Epithelial cell of esophagus (primary cell): ENCODE measurements around the gene CHD9.

Experiments
- DNase-seq: peaks from one replicate; pipeline ENCODE4 v3.0.0; 2010; ENCODE audit warnings: low read depth
- H3K4me3 ChIP-seq: 2 replicates; pipeline ENCODE4 v1.5.1; 2011; ENCODE audit warnings: mild to moderate bottlenecking, low read length, control low read depth
- TF ChIP-seq, protein P1 (sequence below): IDR thresholded peaks from 2 replicates; pipeline ENCODE4 v1.5.1; 2011; ENCODE audit warnings: low read depth, mild to moderate bottlenecking, low read length, control low read depth, inconsistent platforms; ENCODE audit not compliant: insufficient read depth; ENCODE audit errors: missing control alignments

The CHD9 gene

DNA sequence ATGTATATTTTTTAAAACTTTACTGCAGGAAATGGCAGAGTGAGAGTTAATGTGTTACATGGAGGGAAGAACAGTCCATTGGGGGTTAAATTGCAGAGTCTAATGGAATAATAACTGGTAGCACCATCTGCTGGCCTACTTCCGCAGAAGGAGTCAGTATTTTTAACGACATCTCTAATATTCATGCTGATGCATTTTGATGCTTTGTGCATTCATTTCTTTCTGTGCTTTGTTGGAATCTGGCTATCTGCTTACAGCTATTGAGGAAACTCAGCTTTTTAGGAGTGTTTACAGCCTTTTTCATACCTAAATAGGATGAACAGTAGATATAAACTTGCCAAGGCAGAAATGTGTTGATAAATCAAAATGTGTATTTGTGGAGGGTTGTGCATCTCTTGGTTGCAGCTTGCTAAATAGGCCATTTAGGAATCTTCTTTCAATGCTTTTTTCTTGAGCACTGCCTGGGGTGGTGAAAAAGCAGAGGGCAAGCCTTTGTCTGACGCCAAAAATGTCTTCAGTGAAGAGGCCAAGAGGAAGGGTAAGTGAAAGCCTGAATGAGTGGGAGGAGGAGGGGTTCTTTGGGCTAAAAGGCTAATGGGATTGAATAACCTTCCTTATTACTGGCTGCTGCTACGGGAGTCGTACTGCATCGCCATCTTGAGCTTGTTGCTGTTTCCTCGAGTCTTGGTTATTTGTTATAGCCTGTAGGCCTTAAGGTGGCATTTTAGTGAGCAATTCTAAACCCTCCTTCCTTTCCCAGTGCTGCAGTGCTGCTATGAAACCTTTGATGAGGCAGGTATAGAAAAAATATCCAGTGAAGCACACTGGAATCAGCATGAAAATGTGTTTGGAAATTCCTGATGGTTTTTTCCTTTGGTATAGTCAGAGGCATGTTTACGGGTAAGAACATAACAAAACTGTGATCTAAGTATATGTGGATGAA, 153.3 kb downstream of the CHD9 start:
- DNase-seq: peak; percentile 76
- TF ChIP-seq, protein P1, sequence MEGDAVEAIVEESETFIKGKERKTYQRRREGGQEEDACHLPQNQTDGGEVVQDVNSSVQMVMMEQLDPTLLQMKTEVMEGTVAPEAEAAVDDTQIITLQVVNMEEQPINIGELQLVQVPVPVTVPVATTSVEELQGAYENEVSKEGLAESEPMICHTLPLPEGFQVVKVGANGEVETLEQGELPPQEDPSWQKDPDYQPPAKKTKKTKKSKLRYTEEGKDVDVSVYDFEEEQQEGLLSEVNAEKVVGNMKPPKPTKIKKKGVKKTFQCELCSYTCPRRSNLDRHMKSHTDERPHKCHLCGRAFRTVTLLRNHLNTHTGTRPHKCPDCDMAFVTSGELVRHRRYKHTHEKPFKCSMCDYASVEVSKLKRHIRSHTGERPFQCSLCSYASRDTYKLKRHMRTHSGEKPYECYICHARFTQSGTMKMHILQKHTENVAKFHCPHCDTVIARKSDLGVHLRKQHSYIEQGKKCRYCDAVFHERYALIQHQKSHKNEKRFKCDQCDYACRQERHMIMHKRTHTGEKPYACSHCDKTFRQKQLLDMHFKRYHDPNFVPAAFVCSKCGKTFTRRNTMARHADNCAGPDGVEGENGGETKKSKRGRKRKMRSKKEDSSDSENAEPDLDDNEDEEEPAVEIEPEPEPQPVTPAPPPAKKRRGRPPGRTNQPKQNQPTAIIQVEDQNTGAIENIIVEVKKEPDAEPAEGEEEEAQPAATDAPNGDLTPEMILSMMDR: peak; percentile 67
- H3K4me3 ChIP-seq: peak overlapping the region; percentile 61

DNA sequence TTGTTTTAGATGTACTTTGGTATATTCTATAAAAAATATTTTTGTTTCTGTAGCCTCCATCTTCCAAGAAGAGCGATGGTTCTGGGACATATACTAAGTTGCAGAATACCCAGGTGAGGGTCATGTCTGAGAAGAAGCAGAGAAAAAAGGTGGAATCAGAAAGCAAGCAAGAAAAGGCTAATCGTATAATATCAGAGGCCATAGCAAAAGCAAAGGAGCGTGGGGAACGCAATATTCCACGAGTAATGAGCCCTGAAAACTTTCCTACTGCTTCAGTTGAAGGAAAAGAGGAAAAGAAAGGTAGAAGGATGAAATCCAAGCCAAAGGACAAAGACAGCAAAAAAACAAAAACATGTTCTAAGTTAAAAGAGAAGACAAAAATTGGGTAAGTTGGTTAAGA, 154.6 kb downstream of the CHD9 start:
- H3K4me3 ChIP-seq: peak overlapping the region; percentile 61
- TF ChIP-seq, protein P1: no peak
- DNase-seq: no peak

DNA sequence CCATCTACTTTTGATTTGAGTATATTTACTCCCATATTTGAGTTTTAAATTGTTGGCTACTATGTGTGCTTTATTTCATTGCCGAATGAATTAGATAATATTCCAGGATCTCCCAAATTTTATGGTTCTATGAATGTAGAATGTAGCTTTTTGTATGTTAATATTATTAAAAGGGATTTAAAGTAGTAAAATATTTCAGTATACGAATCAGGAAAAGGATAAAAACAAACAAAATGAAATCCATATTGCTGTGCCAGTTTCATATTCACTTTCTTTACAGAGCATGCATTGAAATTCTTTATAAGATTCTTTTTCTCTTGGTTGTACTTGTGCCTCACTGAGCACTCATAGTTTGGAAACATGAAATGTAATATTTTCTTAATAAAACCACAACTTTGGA, 155.1 kb downstream of the CHD9 start:
- DNase-seq: no peak
- H3K4me3 ChIP-seq: peak overlapping the region; percentile 61
- TF ChIP-seq, protein P1: no peak

DNA sequence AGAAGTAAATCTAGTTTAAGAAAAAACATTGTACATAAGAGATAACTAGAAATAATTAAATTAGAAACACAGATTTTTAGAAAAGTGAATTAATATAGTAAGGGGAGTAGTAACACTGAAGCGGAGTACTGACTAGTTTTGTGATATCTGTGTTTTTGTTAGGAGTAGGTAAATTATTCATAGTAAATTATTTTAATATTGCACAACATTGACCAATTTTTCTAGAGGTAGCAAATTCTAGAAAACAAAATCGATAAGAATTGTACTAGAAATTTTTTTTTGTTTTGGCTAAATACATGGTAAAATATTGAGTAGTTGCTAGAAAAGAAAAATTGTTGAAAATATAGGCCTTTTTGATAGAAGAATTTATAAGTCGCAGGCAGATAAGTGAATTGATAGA, 156.5 kb downstream of the CHD9 start:
- H3K4me3 ChIP-seq: no peak overlapping the region
- TF ChIP-seq, protein P1: no peak
- DNase-seq: no peak

DNA sequence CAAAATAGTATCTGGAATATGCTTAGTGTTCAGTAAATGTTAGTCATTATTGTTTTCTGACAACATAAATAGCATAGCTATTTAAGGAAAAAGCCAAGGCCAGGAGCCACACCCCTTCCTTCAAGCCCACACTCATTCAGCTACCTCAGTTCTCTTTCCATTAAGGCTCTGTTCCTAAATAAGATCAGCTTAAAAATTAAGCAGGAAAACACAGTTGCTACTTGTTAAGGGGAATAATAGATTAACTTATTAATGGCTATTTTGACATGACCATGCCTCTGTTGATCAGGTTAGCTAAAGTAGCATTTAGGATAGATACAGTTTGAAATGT, 158.1 kb downstream of the CHD9 start:
- H3K4me3 ChIP-seq: no peak overlapping the region
- peak; percentile 26 for DNase-seq

GRCh38 chr16:53213542-53213941, 158.8 kb downstream of the CHD9 start:
- no peak overlapping the region for H3K4me3 ChIP-seq
- TF ChIP-seq, protein P1: no peak
- no peak for DNase-seq

More for the DNA sequence above, 158.1 kb downstream of the CHD9 start:
- TF ChIP-seq, protein P1: no peak

DNA sequence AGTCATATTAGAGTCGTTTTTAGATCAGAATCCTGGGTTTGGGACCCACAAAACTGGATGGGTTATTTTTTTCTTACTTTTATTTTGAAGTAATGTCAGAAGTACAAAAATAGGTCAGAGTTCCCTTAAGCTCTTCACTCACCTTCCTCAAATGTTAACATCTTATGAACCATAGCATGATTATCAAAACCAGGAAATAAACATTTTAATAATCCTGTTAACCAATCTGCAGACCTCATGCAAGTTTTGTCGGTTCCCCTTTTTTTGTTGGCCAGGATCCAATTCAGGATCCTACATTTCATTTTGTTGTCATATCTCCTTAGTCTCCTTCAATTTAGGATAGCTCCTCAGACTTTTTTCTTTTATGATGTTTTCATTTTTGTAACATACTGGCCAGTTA, 162.0 kb downstream of the CHD9 start:
- no peak overlapping the region for H3K4me3 ChIP-seq
- DNase-seq: no peak
- TF ChIP-seq, protein P1: no peak
